ENCODE results near the gene BBS4.
A peak's percentile ranks its signal among the peaks of the same experiment; 100 is the strongest.

The BBS4 gene

GRCh38 chr15:72766025-72766424, 80.0 kb downstream of the BBS4 start:
- no peak for DNase-seq

- DNase-seq = no peak
These were observed 80.8 kb downstream of the BBS4 start for GRCh38 chr15:72766780-72767179.

- no peak for DNase-seq
These were observed 84.8 kb downstream of the BBS4 start for GRCh38 chr15:72770673-72771328.

GRCh38 chr15:72771329-72771725, 85.3 kb downstream of the BBS4 start:
- no peak for DNase-seq

- DNase-seq = no peak
These were observed 88.8 kb downstream of the BBS4 start for GRCh38 chr15:72774696-72775383.

- no peak for DNase-seq
These were observed 92.8 kb downstream of the BBS4 start for GRCh38 chr15:72778796-72779195.

- no peak for DNase-seq
These were observed 95.6 kb downstream of the BBS4 start for GRCh38 chr15:72781631-72782030.

- no peak for DNase-seq
These were observed 96.4 kb downstream of the BBS4 start for GRCh38 chr15:72782274-72783003.

- DNase-seq = no peak
These were observed 97.1 kb downstream of the BBS4 start for GRCh38 chr15:72783004-72783639.

GRCh38 chr15:72783640-72784455, 97.8 kb downstream of the BBS4 start, which contains the start of gene ADPGK:
Gene ADPGK (minus strand): TSS chr15:72783758. CDS start chr15:72783691, 67 bp downstream.
- peak; percentile 13 for DNase-seq

- DNase-seq = no peak
These were observed 98.5 kb downstream of the BBS4 start for GRCh38 chr15:72784456-72784876.

GRCh38 chr15:72785432-72785831, 99.4 kb downstream of the BBS4 start:
- no peak for DNase-seq

GRCh38 chr15:72785841-72786240, 99.8 kb downstream of the BBS4 start:
- DNase-seq = no peak

- no peak for DNase-seq
These were observed 100.2 kb downstream of the BBS4 start for GRCh38 chr15:72786242-72786641.

GRCh38 chr15:72786676-72787345, 100.8 kb downstream of the BBS4 start:
- DNase-seq = no peak

GRCh38 chr15:72787526-72787925, 101.5 kb downstream of the BBS4 start:
- DNase-seq = no peak

Measured in NCI-H2029 treated with DMSO at 0.1 percent for 48 hours (cell line).